SK-N-SH (cell line): ENCODE data around the gene PDIA5. TPM values are rescaled to one million over a fixed set of nuclear protein-coding genes. Genes with fewer than 3 reads are reported as not detected.

ENCODE experiments used
- CTCF ChIA-PET: fragments of 300-600, 350-600 bp; formaldehyde crosslinking; extraction: SDS; loops from one replicate; lab custom pipeline; 2021; lab: Yijun Ruan, JAX
- POLR2A ChIA-PET: fragments of 350-600 bp; sonication (Branson Sonifier 250); formaldehyde crosslinking; extraction: SDS; loops from one replicate; lab custom pipeline; 2020; ENCODE audit warnings: antibody characterized with exemption, inconsistent platforms; lab: Yijun Ruan, JAX
- DNase-seq: peaks from one replicate; pipeline ENCODE4 v3.0.0; 2012
- H2AFZ ChIP-seq: fragments of 200-600 bp; sonication (generic); 2 replicates; pipeline ENCODE4 v1.8.1; 2016; ENCODE audit warnings: antibody characterized with exemption, mild to moderate bottlenecking, low read depth
- H3F3A ChIP-seq: fragments of 200-600 bp; sonication (generic); replicated peaks from 2 replicates; pipeline ENCODE3; 2016; ENCODE audit warnings: antibody characterized with exemption, mild to moderate bottlenecking; ENCODE audit not compliant: insufficient read depth
- H3K27ac ChIP-seq, 2 experiments: fragments of 200-500 bp in 1 of 2; fragments of 200-600 bp in 1 of 2; sonication (Bioruptor generic) in 1 of 2; sonication (generic), shearing (Covaris generic) in 1 of 2; 2 replicates each; pipeline versions ENCODE4 v1.5.1 to v1.6.1; 2014 to 2016; ENCODE audit warnings: low read depth in 2 of 2, inconsistent platforms in 1 of 2, low read length in 1 of 2, mild to moderate bottlenecking in 1 of 2, mixed read lengths in 1 of 2
- H3K27me3 ChIP-seq: fragments of 200-600 bp; sonication (generic), shearing (Covaris generic); 2 replicates; pipeline ENCODE4 v1.6.1; 2016; ENCODE audit warnings: mixed run types; ENCODE audit not compliant: insufficient read depth
- H3K36me3 ChIP-seq, 2 experiments: fragments of 200-500 bp in 1 of 2; fragments of 200-600 bp in 1 of 2; sonication (Bioruptor generic) in 1 of 2; sonication (generic) in 1 of 2; replicated peaks in 1 of 2; 2 replicates each; pipeline versions ENCODE3 to v1.5.1; 2014 to 2016; ENCODE audit warnings: low read length in 1 of 2, mild to moderate bottlenecking in 1 of 2; ENCODE audit not compliant: insufficient read depth in 2 of 2, control insufficient read depth in 1 of 2
- H3K4me1 ChIP-seq, 2 experiments: fragments of 200-500 bp in 1 of 2; fragments of 200-600 bp in 1 of 2; sonication (Bioruptor generic) in 1 of 2; sonication (generic), shearing (Covaris generic) in 1 of 2; 2 replicates each; pipeline versions ENCODE4 v1.5.1 to v1.6.1; 2014 to 2016; ENCODE audit warnings: low read depth in 1 of 2, low read length in 1 of 2, mixed run types in 1 of 2; ENCODE audit not compliant: insufficient read depth in 2 of 2, control insufficient read depth in 1 of 2
- H3K4me2 ChIP-seq: fragments of 200-600 bp; sonication (generic), shearing (Covaris generic); 2 replicates; pipeline ENCODE4 v1.6.1; 2017; ENCODE audit warnings: mixed run types
- H3K4me3 ChIP-seq, 2 experiments: fragments of 200-500 bp in 1 of 2; fragments of 200-600 bp in 1 of 2; sonication (Bioruptor generic) in 1 of 2; sonication (generic), shearing (Covaris generic) in 1 of 2; 2 replicates each; pipeline versions ENCODE4 v1.5.1 to v1.8.1; 2014 to 2016; ENCODE audit warnings: low read depth in 2 of 2, inconsistent platforms in 1 of 2, low read length in 1 of 2, mild to moderate bottlenecking in 1 of 2, mixed read lengths in 1 of 2, moderate library complexity in 1 of 2
- H3K79me2 ChIP-seq: fragments of 200-600 bp; sonication (generic); 2 replicates; pipeline ENCODE4 v1.8.1; 2017; ENCODE audit warnings: mild to moderate bottlenecking; ENCODE audit not compliant: insufficient read depth
- H3K9ac ChIP-seq: fragments of 200-600 bp; sonication (generic); 2 replicates; pipeline ENCODE4 v1.6.1; 2017; ENCODE audit warnings: mixed run types
- H3K9me2 ChIP-seq: fragments of 200-600 bp; sonication (generic); 2 replicates; pipeline ENCODE4 v1.6.1; 2017; ENCODE audit warnings: mixed run types
- H3K9me3 ChIP-seq: fragments of 200-600 bp; sonication (generic); 2 replicates; pipeline ENCODE4 v1.6.1; 2017; ENCODE audit warnings: mixed run types, mild to moderate bottlenecking, moderate library complexity
- H4K20me1 ChIP-seq: fragments of 200-600 bp; sonication (generic); 2 replicates; pipeline ENCODE4 v1.6.1; 2017; ENCODE audit warnings: mild to moderate bottlenecking, mixed run types; ENCODE audit not compliant: insufficient read depth
- EP300 ChIP-seq, 2 experiments: IDR thresholded peaks; 2 replicates each; pipeline versions ENCODE4 v1.4.0 to v1.6.1; 2012; ENCODE audit warnings: borderline replicate concordance in 1 of 2, low read depth in 1 of 2, low read length in 1 of 2
- EZH2phosphoT487 ChIP-seq: fragments of 200-600 bp; sonication (generic); IDR thresholded peaks from 2 replicates; pipeline ENCODE4 v1.6.1; 2017; ENCODE audit warnings: low read depth, mixed run types, mild to moderate bottlenecking, antibody characterized with exemption, moderate library complexity, borderline replicate concordance
- FOSL2 ChIP-seq: IDR thresholded peaks from 2 replicates; pipeline ENCODE4 v1.4.0; 2012; ENCODE audit warnings: low read depth, mild to moderate bottlenecking, moderate library complexity, borderline replicate concordance
- FOXJ3 ChIP-seq: sonication (generic); formaldehyde crosslinking; IDR thresholded peaks from 2 replicates; pipeline ENCODE4 v1.5.1; 2020; ENCODE audit warnings: mild to moderate bottlenecking, missing genetic modification reagents
- GABPA ChIP-seq: IDR thresholded peaks from 2 replicates; pipeline ENCODE4 v1.4.0; 2012; ENCODE audit warnings: low read depth, mild to moderate bottlenecking
- GATA2 ChIP-seq: sonication (generic); formaldehyde crosslinking; IDR thresholded peaks from 2 replicates; pipeline ENCODE4 v1.5.0; 2020; ENCODE audit warnings: mild to moderate bottlenecking, missing genetic modification reagents
- JUND ChIP-seq: IDR thresholded peaks from 2 replicates; pipeline ENCODE4 v1.4.0; 2012
- MAX ChIP-seq: IDR thresholded peaks from 2 replicates; pipeline ENCODE4 v1.4.0; 2012; ENCODE audit warnings: low read depth
- REST ChIP-seq: IDR thresholded peaks from 2 replicates; pipeline ENCODE4 v1.6.1; 2012; ENCODE audit warnings: mild to moderate bottlenecking, low read depth, low read length, moderate library complexity
- USF1 ChIP-seq: IDR thresholded peaks from 2 replicates; pipeline ENCODE4 v1.4.0; 2012; ENCODE audit warnings: low read depth, borderline replicate concordance
- WGBS: methylation state at CpG from one replicate; pipeline ENCODE4 v1.1.6; 2017; ENCODE audit warnings: low lambda C conversion rate; 5-methylcytosine and 5-hydroxymethylcytosine counted together
- polyA plus RNA-seq, 3 experiments: library from polyadenylated mRNA; depleted of rRNA; stranded (reverse); fragments of >200 nt; gene quantifications; 2 replicates each; pipeline ENCODE4 v1.2.3, GENCODE V29; 2012

Gene PDIA5
- polyA plus RNA-seq, 1 of the 3 experiments (the other 2 are of a cell fraction): 28.6 TPM

GRCh38 chr3:123126031-123126430, 59.2 kb downstream of the PDIA5 start:
- H3K27me3 ChIP-seq: no peaks in the 10 kb centered on the region
- no peak for DNase-seq
- H3K27ac ChIP-seq: no peak overlapping the region
- 83% methylated on average over 7 of the region's 7 CpGs for WGBS
- H3K36me3 ChIP-seq: peaks cover 13 to 45% of the 10 kb centered on the region in 2 experiments
- H2AFZ ChIP-seq: no peak overlapping the region
- H3F3A ChIP-seq: no peaks in the 10 kb centered on the region
- H3K79me2 ChIP-seq: no peaks in the 10 kb centered on the region
- peaks cover 4 to 8% of the 10 kb centered on the region in 2 experiments; a peak in 1 of 4 replicates for H3K4me1 ChIP-seq
- H4K20me1 ChIP-seq: no peaks in the 10 kb centered on the region
- H3K9me2 ChIP-seq: no peaks in the 10 kb centered on the region
- no peaks in the 10 kb centered on the region for H3K9me3 ChIP-seq
- ChIA-PET POLR2A (no interaction called here), CTCF (interaction anchor here (1.0 kb wide), 3 partner anchors 9 to 122 kb away, joined by 3 to 4 read pairs (median 4); no protein-coding TSS in a partner anchor)
- no peak for TF ChIP-seq JUND
- H3K4me2 ChIP-seq: no peak overlapping the region
- no peak overlapping the region for H3K4me3 ChIP-seq
- H3K9ac ChIP-seq: no peak overlapping the region

GRCh38 chr3:123126653-123127052, 59.8 kb downstream of the PDIA5 start:
- H3K9me2 ChIP-seq: no peaks in the 10 kb centered on the region
- no peaks in the 10 kb centered on the region for H3F3A ChIP-seq
- TF ChIP-seq GABPA: no peak
- no peak for TF ChIP-seq MAX
- no peak for TF ChIP-seq REST
- TF ChIP-seq EP300 (IDR thresholded peaks at IDR 0.05; ENCODE audit: borderline replicate concordance in 1 of 2, low read depth in 1 of 2, low read length in 1 of 2): no peak
- TF ChIP-seq FOSL2: no peak
- TF ChIP-seq EZH2phosphoT487: no peak
- no peak for TF ChIP-seq USF1
- TF ChIP-seq GATA2 (CRISPR knock-in tag): no peak
- TF ChIP-seq FOXJ3 (CRISPR knock-in tag): no peak
- TF ChIP-seq, all 33 proteins: peak for 0
- Histone ChIP-seq H3K4me1 (peaks cover 2 to 4% of the 10 kb centered on the region in 2 experiments; a peak in 1 of 4 replicates), H3K27me3 (no peaks in the 10 kb centered on the region), H2AFZ (no peak overlapping the region), H3K4me3 (no peak overlapping the region), H3K27ac (no peak overlapping the region), H3K79me2 (no peaks in the 10 kb centered on the region), H3K36me3 (peaks cover 13 to 45% of the 10 kb centered on the region in 2 experiments), H4K20me1 (no peaks in the 10 kb centered on the region), H3K9me3 (no peaks in the 10 kb centered on the region), H3K9ac (no peak overlapping the region), H3K4me2 (no peak overlapping the region)
- ChIA-PET CTCF (interaction anchor here (1.0 to 1.7 kb wide), 5 partner anchors 9 to 122 kb away, joined by 3 to 4 read pairs (median 4); no protein-coding TSS in a partner anchor), POLR2A (no interaction called here)
- no peak for DNase-seq
- 100% methylated on average over 2 of the region's 3 CpGs for WGBS
